MG63 (cell line): Measurements from ENCODE around the gene RASA2. TPM values are rescaled to one million over a fixed set of nuclear protein-coding genes. Genes with fewer than 3 reads are reported as not detected.
A peak's percentile ranks its signal among the peaks of the same experiment; 100 is the strongest.

ENCODE experiments used
- DNase-seq: peaks from one replicate; pipeline ENCODE4 v3.0.0-alpha.2; 2020
- H3K27me3 ChIP-seq: fragments of 250-450 bp; sonication (Bioruptor Pico); 2 replicates; pipeline ENCODE4 v1.5.1; 2020; ENCODE audit warnings: mild to moderate bottlenecking, moderate library complexity
- H3K36me3 ChIP-seq: fragments of 250-450 bp; sonication (Bioruptor Pico); 2 replicates; pipeline ENCODE4 v1.5.1; 2020; ENCODE audit warnings: mild to moderate bottlenecking, moderate library complexity
- H3K4me3 ChIP-seq: fragments of 250-450 bp; sonication (Bioruptor Pico); 2 replicates; pipeline ENCODE4 v1.5.1; 2020; ENCODE audit warnings: mild to moderate bottlenecking, moderate library complexity
- H3K9me3 ChIP-seq: fragments of 250-450 bp; sonication (Bioruptor Pico); 2 replicates; pipeline ENCODE4 v1.5.1; 2020; ENCODE audit warnings: mild to moderate bottlenecking, moderate library complexity
- total RNA-seq: library from RNA; depleted of rRNA; stranded (reverse); fragments of >200 nt; shearing (Covaris generic); gene quantifications from 2 replicates; pipeline ENCODE4 v1.2.3, GENCODE V29; 2014; ENCODE audit warnings: low replicate concordance; rRNA removed

RASA2 gene
- 7.2 and 10.0 TPM in 2 replicates for total RNA-seq

- DNase-seq: peak; percentile 84
- Histone ChIP-seq H3K27me3 (no peaks in the 10 kb centered on the region), H3K9me3 (no peaks in the 10 kb centered on the region), H3K4me3 (peak within 1 kb of the TSS; percentile 79), H3K36me3 (no peaks in the 10 kb centered on the region; the same call in 1 of the 2 replicates)
Observed at GRCh38 chr3:141486746-141487520, at the start of gene RASA2. TSS of gene RASA2 (plus strand) at chr3:141487027. CDS start at chr3:141487084, 57 bp downstream.

DNA sequence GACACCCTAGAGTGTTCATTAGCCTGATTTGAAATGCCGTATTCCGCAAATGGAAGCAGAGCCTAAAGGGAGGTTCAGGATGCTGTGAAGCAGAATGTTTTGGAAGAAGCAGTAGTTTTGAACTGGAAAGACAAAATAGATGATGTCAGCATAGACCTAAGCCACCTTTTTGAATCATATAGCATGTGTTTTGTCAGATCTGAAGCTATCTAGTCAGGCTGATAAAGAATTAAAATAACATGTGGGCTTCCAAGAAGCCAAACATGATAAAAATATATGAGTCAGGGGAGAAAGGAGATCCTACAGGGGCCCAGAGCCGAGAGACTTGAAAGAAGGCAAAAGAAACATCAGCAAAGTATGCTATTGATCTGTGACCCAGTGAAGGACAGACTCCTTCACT is 47.2 kb upstream of the RASA2 start:
- no peak overlapping the region for H3K4me3 ChIP-seq
- peaks cover 3% of the 10 kb centered on the region; the same call in 1 of the 2 replicates for H3K9me3 ChIP-seq
- H3K27me3 ChIP-seq: no peaks in the 10 kb centered on the region
- H3K36me3 ChIP-seq: peaks cover 24% of the 10 kb centered on the region
- DNase-seq: no peak

DNA sequence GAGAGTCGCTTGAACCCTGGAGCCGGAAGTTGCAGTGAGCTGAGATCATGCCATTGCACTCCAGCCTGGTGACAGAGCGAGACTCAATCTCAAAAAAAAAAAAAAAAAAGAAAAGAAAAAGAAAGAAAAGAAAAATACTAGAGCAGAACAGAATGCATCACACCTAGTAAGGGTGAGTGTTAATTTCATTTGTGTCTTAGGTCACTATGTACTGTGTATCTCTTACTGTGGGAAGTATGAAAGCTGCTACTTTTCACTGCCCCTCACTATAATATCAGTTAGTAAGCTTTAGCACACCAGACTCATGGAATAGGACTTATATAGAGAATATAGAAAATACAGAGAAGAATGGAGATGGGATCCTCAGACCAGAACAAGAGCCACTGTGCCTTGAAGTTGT is 45.9 kb upstream of the RASA2 start:
- Histone ChIP-seq H3K4me3 (no peak overlapping the region), H3K27me3 (no peaks in the 10 kb centered on the region), H3K9me3 (peaks cover 3% of the 10 kb centered on the region; the same call in 1 of the 2 replicates), H3K36me3 (peaks cover 28% of the 10 kb centered on the region)
- no peak for DNase-seq

DNA sequence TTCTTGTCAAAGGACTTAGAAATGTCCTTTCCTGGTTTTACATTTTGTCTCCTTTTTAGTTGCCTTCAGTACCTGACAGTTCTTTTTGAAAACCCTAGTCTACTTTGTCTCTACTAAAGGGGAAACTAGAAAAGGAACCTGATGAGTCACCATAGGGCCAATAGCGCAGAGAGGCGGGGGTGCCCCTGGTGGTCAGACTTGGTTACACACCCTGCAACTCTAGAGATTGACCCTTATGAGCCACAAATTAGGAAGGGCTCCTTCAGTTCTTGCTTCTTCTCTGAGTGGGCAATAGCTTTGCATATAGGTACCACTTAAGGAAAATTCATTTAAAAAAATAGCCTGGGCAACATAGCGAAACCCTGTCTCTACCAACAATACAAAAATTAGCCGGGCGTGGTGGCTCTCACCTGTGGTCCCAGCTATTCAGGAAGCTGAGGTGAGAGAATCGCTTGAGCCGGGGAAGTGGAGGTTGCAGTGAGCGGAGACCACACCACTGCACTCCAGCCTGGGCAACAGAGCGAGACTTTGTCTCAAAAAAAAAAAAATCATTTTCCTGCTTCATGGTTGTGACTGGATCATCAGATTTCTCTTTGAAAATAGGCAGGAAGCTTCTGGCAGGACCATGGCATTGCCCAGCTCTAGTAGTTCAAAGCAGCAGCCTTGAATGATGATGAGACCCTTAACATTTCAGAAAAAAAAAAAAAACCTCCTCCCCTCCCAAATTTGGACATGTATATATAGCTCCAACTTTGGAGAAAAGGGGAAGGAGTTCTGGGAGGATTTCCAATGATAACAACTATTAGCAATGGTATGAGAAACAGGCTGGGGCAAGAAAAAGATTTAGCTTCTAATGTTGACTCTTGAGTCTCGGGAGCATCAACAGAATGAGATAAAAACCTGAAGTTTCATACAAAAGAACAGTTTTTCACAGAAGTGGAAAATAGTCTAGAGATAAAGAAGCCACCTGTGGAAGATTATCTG is 45.2 kb upstream of the RASA2 start:
- peak; percentile 65 for DNase-seq
- H3K9me3 ChIP-seq: peaks cover 3% of the 10 kb centered on the region; the same call in 1 of the 2 replicates
- no peaks in the 10 kb centered on the region for H3K27me3 ChIP-seq
- H3K36me3 ChIP-seq: peaks cover 31% of the 10 kb centered on the region
- H3K4me3 ChIP-seq: no peak overlapping the region

DNA sequence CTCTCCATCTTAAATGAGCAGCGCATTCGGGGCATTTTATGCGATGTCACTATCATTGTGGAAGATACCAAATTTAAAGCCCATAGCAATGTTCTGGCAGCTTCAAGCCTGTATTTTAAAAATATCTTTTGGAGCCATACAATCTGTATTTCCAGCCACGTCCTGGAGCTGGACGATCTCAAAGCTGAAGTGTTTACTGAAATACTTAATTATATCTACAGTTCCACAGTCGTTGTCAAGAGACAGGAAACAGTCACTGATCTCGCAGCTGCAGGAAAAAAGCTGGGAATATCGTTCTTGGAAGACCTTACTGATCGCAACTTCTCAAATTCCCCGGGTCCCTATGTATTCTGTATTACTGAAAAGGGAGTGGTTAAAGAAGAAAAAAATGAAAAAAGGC is 44.4 kb upstream of the RASA2 start:
- H3K36me3 ChIP-seq: peaks cover 32% of the 10 kb centered on the region
- DNase-seq: no peak
- no peak overlapping the region for H3K4me3 ChIP-seq
- no peaks in the 10 kb centered on the region for H3K27me3 ChIP-seq
- peaks cover 3% of the 10 kb centered on the region; the same call in 1 of the 2 replicates for H3K9me3 ChIP-seq

DNA sequence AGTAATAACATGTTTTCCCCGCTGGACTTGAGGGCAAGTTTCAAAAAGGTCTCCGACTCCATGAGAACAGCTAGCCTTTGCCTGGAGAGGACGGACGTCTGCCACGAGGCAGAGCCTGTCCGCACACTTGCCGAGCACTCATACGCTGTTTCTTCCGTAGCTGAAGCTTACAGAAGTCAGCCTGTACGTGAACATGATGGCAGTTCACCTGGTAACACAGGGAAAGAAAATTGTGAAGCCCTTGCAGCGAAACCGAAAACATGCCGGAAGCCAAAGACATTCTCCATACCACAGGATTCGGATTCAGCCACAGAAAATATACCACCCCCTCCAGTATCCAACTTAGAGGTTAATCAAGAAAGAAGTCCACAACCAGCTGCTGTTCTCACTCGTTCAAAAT is 43.9 kb upstream of the RASA2 start:
- DNase-seq: no peak
- H3K9me3 ChIP-seq: peaks cover 3% of the 10 kb centered on the region; the same call in 1 of the 2 replicates
- H3K36me3 ChIP-seq: peaks cover 35% of the 10 kb centered on the region
- H3K4me3 ChIP-seq: no peak overlapping the region
- H3K27me3 ChIP-seq: no peaks in the 10 kb centered on the region

DNA sequence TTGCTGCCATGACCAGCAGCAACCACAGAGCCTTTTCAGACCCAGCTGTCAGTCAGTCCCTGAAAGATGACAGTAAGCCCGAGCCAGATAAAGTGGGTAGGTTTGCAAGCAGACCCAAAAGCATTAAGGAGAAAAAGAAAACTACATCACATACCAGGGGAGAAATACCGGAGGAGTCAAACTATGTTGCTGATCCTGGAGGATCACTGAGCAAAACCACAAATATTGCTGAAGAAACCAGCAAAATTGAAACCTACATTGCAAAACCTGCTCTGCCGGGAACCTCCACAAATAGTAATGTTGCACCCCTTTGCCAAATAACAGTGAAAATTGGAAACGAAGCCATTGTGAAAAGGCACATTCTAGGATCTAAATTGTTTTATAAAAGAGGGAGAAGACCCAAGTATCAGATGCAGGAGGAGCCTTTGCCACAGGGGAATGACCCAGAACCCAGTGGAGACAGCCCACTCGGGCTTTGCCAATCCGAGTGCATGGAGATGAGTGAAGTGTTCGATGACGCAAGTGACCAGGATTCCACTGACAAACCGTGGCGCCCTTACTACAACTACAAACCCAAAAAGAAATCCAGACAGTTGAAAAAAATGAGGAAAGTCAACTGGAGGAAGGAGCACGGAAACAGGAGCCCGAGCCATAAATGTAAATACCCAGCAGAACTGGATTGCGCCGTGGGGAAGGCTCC is 42.1 kb upstream of the RASA2 start:
- H3K36me3 ChIP-seq: peaks cover 35% of the 10 kb centered on the region

GRCh38 chr3:141445990-141446389 is 40.8 kb upstream of the RASA2 start:
- peaks cover 35% of the 10 kb centered on the region for H3K36me3 ChIP-seq
- H3K4me3 ChIP-seq: no peak overlapping the region

More for the DNA sequence above, 42.1 kb upstream of the RASA2 start:
- Histone ChIP-seq H3K9me3 (peaks cover 3% of the 10 kb centered on the region; the same call in 1 of the 2 replicates), H3K4me3 (no peak overlapping the region), H3K27me3 (no peaks in the 10 kb centered on the region)
- DNase-seq: no peak

GRCh38 chr3:141446737-141447136 is 40.1 kb upstream of the RASA2 start:
- DNase-seq: no peak
- no peak overlapping the region for H3K4me3 ChIP-seq
- H3K36me3 ChIP-seq: peaks cover 35% of the 10 kb centered on the region
- peaks cover 3% of the 10 kb centered on the region; the same call in 1 of the 2 replicates for H3K9me3 ChIP-seq
- no peaks in the 10 kb centered on the region for H3K27me3 ChIP-seq

More at GRCh38 chr3:141445990-141446389, 40.8 kb upstream of the RASA2 start:
- Histone ChIP-seq H3K9me3 (peaks cover 3% of the 10 kb centered on the region; the same call in 1 of the 2 replicates), H3K27me3 (no peaks in the 10 kb centered on the region)
- no peak for DNase-seq

- no peak for DNase-seq
- no peaks in the 10 kb centered on the region for H3K27me3 ChIP-seq
- peaks cover 3% of the 10 kb centered on the region; the same call in 1 of the 2 replicates for H3K9me3 ChIP-seq
- H3K36me3 ChIP-seq: peaks cover 32% of the 10 kb centered on the region
- H3K4me3 ChIP-seq: no peak overlapping the region
Observed at GRCh38 chr3:141447383-141447782, 39.4 kb upstream of the RASA2 start.

- no peaks in the 10 kb centered on the region for H3K27me3 ChIP-seq
- peaks cover 18% of the 10 kb centered on the region for H3K36me3 ChIP-seq
- H3K9me3 ChIP-seq: peaks cover 3% of the 10 kb centered on the region; the same call in 1 of the 2 replicates
- DNase-seq: no peak
- H3K4me3 ChIP-seq: no peak overlapping the region
Observed at GRCh38 chr3:141448606-141449220, 38.1 kb upstream of the RASA2 start.

- DNase-seq: no peak
- Histone ChIP-seq H3K9me3 (no peaks in the 10 kb centered on the region), H3K4me3 (no peak overlapping the region), H3K27me3 (no peaks in the 10 kb centered on the region), H3K36me3 (peaks cover 12% of the 10 kb centered on the region)
Observed at GRCh38 chr3:141449424-141449823, 37.4 kb upstream of the RASA2 start.

DNA sequence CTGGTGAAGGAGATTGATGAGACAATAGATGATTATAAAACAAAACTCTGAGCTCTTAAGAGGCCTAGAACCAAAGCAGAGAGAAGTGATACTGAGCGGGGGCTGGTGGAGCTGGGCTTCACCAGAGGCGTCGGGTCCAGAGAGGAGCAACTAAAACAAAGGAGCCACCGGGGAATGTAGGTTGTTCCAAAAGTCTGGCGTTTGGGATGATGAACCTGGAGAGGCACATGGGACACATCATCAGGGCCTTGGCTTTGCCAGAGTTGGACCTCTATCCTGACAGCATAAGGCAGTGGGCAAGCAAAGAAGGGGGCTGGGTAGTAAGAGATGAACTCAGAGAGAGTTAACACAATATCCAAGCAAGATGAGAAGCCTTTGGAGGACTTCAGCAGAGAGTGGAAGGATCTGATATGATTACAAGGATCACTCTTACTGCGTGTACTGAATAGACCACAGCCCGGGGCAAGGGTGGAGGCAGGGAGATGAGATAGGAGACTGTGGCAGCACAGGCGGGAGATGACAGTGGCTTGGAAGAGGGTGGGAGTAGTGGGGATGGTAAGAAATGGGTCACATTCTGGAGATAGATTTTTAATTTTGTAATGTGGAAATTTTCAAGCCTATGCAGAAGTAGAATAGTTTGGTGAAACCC is 36.0 kb upstream of the RASA2 start:
- no peaks in the 10 kb centered on the region for H3K9me3 ChIP-seq
- H3K36me3 ChIP-seq: peaks cover 6% of the 10 kb centered on the region; the same call in 1 of the 2 replicates
- no peak overlapping the region for H3K4me3 ChIP-seq
- DNase-seq: no peak
- no peaks in the 10 kb centered on the region for H3K27me3 ChIP-seq

DNA sequence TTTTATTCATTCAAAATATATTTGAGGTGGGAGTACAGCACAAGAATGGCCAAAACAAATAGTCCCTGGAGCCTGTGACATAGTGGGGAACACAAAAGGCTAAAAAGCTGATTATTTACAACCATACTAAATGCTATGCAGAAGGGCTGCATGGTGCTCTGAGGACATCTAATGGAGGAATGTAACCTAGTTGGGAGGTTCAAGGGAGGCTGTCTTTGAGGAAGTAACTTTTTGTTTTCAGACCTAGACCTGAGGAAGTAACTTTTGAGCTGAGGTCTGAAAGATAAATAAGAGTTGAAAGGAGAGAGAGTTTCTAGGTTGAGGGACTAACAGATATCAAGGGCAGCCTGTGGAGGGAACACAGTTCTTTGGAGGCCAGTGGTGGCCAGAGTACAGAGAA is 34.8 kb upstream of the RASA2 start:
- no peaks in the 10 kb centered on the region for H3K27me3 ChIP-seq
- H3K4me3 ChIP-seq: no peak overlapping the region
- no peak for DNase-seq
- H3K9me3 ChIP-seq: no peaks in the 10 kb centered on the region
- H3K36me3 ChIP-seq: peaks cover 4% of the 10 kb centered on the region; the same call in 1 of the 2 replicates

DNA sequence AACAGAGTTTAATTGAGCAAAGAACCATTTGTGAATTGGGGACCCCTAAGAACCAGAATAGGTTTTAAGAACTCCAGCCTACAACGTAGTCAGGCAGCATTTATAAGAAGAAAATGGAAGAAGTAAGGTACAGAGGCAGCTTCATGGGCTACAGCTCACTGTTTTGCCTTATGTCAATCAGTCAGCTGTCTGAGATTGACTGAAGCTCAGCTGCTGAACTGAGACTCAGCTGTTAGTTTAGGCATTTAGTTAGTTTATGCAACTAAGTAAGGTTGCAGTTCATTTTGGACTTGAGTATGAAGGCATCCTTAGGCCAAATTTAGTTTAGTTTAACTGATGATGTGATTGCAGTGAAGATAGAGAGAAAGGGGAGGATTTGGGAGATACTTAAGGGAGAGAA is 34.1 kb upstream of the RASA2 start:
- Histone ChIP-seq H3K9me3 (no peaks in the 10 kb centered on the region), H3K4me3 (no peak overlapping the region), H3K27me3 (no peaks in the 10 kb centered on the region), H3K36me3 (no peaks in the 10 kb centered on the region)
- DNase-seq: no peak
